Naive thymus-derived CD4-positive, alpha-beta T cell (primary cell): ENCODE data around the gene C3. TPM values are rescaled to one million over a fixed set of nuclear protein-coding genes. Genes with fewer than 3 reads are reported as not detected.
A peak's percentile ranks its signal among the peaks of the same experiment; 100 is the strongest.

Experiments
- ATAC-seq: fragments of 150-1000 bp; cut with Tn5 transposase; 2 replicates; pipeline ENCODE4 v1.10.0; 2021; ENCODE audit warnings: mild to moderate bottlenecking, moderate library complexity
- CTCF ChIA-PET: fragments of 350-600 bp; sonication (Branson Sonifier 250); formaldehyde crosslinking; loops from one replicate; lab custom pipeline; 2021; ENCODE audit warnings: antibody characterized with exemption; lab: Charles Lee
- POLR2A ChIA-PET: fragments of 350-600 bp; sonication (Branson Sonifier 250); formaldehyde crosslinking; loops from one replicate; lab custom pipeline; 2021; ENCODE audit warnings: antibody characterized with exemption, inconsistent platforms; lab: Charles Lee
- DNase-seq, 9 donors: peaks; one replicate each; pipeline versions ENCODE4 v3.0.0 to v3.0.0-alpha.2; 2020 to 2022; ENCODE audit warnings: mixed read lengths in 1 of 9
- H3K27ac ChIP-seq: one replicate; pipeline ENCODE4 v1.7.0; 2013; ENCODE audit warnings: mild to moderate bottlenecking, low read depth, low read length, moderate library complexity
- H3K27me3 ChIP-seq, 2 donors: one replicate each; pipeline ENCODE4 v1.7.0; 2013; ENCODE audit warnings: low read length in 2 of 2, mild to moderate bottlenecking in 2 of 2, moderate library complexity in 2 of 2; ENCODE audit not compliant: control insufficient read depth in 2 of 2, insufficient read depth in 2 of 2
- H3K36me3 ChIP-seq, 3 experiments: 1 replicate in 2 of 3; 2 replicates in 1 of 3; pipeline ENCODE4 v1.7.0; 2013; ENCODE audit warnings: low read length in 3 of 3, mild to moderate bottlenecking in 3 of 3, moderate library complexity in 1 of 3; ENCODE audit not compliant: insufficient read depth in 3 of 3, control insufficient read depth in 2 of 3
- H3K4me1 ChIP-seq, 2 donors: one replicate each; pipeline ENCODE4 v1.7.0; 2013; ENCODE audit warnings: low read length in 2 of 2, mild to moderate bottlenecking in 2 of 2, moderate library complexity in 1 of 2; ENCODE audit not compliant: control insufficient read depth in 2 of 2, insufficient read depth in 2 of 2
- H3K4me3 ChIP-seq: 2 replicates; pipeline ENCODE4 v1.7.0; 2013; ENCODE audit warnings: mild to moderate bottlenecking, low read length
- H3K9me3 ChIP-seq, 3 experiments: 1 replicate in 2 of 3; 2 replicates in 1 of 3; pipeline ENCODE4 v1.7.0; 2013; ENCODE audit warnings: low read length in 3 of 3; ENCODE audit not compliant: control insufficient read depth in 2 of 3
- H3K27ac Mint-ChIP-seq, 9 donors: one replicate each; pipeline ENCODE4 v1.8.0; 2020 to 2022; ENCODE audit warnings: mixed read lengths in 9 of 9, mild to moderate bottlenecking in 8 of 9, moderate library complexity in 5 of 9, inconsistent platforms in 2 of 9
- H3K27me3 Mint-ChIP-seq, 5 donors: one replicate each; pipeline ENCODE4 v1.8.0; 2021 to 2022; ENCODE audit warnings: mixed read lengths in 5 of 5, mild to moderate bottlenecking in 1 of 5
- H3K36me3 Mint-ChIP-seq, 5 donors: one replicate each; pipeline ENCODE4 v1.8.0; 2020 to 2022; ENCODE audit warnings: mixed read lengths in 5 of 5, mild to moderate bottlenecking in 3 of 5, inconsistent platforms in 1 of 5
- H3K4me1 Mint-ChIP-seq, 7 donors: one replicate each; pipeline ENCODE4 v1.8.0; 2020 to 2022; ENCODE audit warnings: mixed read lengths in 7 of 7, mild to moderate bottlenecking in 3 of 7, inconsistent platforms in 1 of 7
- H3K4me3 Mint-ChIP-seq, 10 donors: one replicate each; pipeline ENCODE4 v1.8.0; 2020 to 2022; ENCODE audit warnings: mild to moderate bottlenecking in 10 of 10, mixed read lengths in 10 of 10, moderate library complexity in 6 of 10, inconsistent platforms in 2 of 10
- H3K9me3 Mint-ChIP-seq, 11 donors: one replicate each; pipeline ENCODE4 v1.8.0; 2020 to 2022; ENCODE audit warnings: mixed read lengths in 11 of 11, mild to moderate bottlenecking in 4 of 11, inconsistent platforms in 1 of 11, moderate library complexity in 1 of 11
- intact Hi-C, 2 donors: fragments of 100-400 bp; cut with micrococcal nuclease; formaldehyde crosslinking; loops; one replicate each; pipeline ENCODE4 v1.15.1; 2023
- polyA plus RNA-seq, 2 donors: library from polyadenylated mRNA; unstranded; fragments of 300-500 nt; fragmentation: Illumina TruSeq; gene quantifications; one replicate each; pipeline ENCODE4 v1.2.3, GENCODE V29; 2021
- total RNA-seq, 6 experiments: library from RNA in 5 of 6; stranded (reverse) in 5 of 6; gene quantifications; 1 replicate in 5 of 6; 2 replicates in 1 of 6; pipeline ENCODE4 v1.2.3 and lab custom pipeline; 2021 to 2026

The C3 gene
- total and polyA plus RNA-seq, 7 experiments from 2014 or later: 0.57 to 3.7 (median 1.8) TPM; not detected in 2

DNA sequence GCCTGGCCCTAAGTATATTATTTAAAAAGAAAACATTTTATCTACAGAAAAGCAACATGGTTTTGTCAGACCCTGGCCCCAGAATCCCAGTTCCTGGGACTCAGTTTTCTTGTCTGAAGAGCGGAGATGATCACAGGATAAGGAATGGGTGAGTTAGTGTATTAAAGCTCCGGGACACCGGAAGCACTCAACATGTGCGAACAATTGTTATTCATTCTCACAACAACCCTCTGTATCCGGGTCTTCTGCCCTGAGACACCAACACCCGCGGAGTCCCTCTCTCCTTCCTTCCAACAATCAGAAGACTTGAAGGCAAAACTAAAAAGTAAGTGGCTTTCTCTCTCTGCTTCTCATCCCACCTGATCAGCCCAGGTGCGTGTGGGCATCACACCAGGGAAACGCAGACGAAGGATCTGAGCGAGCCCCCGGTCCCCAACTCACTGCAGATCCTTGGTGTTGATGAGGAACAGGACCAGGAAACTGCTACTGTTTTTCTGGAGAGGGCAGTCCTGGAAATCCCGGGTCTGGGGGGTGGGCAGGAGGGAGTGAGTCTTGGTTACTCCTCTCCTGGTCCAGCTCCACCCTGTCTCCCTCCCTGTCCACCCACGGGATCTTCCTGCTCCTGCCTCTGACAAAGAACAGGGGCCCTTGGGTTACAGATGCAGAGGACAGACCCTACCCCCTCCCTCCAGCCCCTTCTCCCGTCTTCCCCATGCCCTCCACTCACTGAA lies 14.9 kb upstream of the C3 start:
- Histone ChIP-seq H3K4me1 (peaks cover 29 to 32% of the 10 kb centered on the region in 2 donors), H3K4me3 (no peak overlapping the region), H3K27me3 (no peaks in the 10 kb centered on the region), H3K36me3 (peaks cover 0 to 32% (median 4%) of the 10 kb centered on the region in 3 experiments), H3K27ac (peak overlapping the region; percentile 86), H3K9me3 (no peaks in the 10 kb centered on the region)
- Mint-ChIP-seq H3K4me3 (peak overlapping the region in 5 of 10 donors; percentile 19 to 98 (median 94)), H3K27ac (peak overlapping the region in 5 of 9 donors; percentile 65 to 99 (median 94)), H3K9me3 (no peaks in the 10 kb centered on the region), H3K4me1 (peaks cover 24 to 36% (median 30%) of the 10 kb centered on the region in 7 donors), H3K27me3 (peaks cover 0 to 3% (median 0%) of the 10 kb centered on the region in 5 donors), H3K36me3 (peaks cover 0 to 18% (median 5%) of the 10 kb centered on the region in 5 donors)
- ChIA-PET POLR2A (no interaction called here), CTCF (interaction anchor here (1.2 to 1.5 kb wide), 3 partner anchors 11 to 228 kb away, joined by 3 to 8 read pairs (median 3); no protein-coding TSS in a partner anchor)
- DNase-seq: no peak
- intact Hi-C loops: loop anchor here (5.0 to 10.0 kb wide), 10 partner anchors 192 to 1092 kb away; partner anchors contain the start of genes ALKBH7 (in 1 of the 2), ARHGEF18 (in 1 of the 2), HSD11B1L (in 1 of the 2) and MICOS13 (in 1 of the 2)
- ATAC-seq: no peak

DNA sequence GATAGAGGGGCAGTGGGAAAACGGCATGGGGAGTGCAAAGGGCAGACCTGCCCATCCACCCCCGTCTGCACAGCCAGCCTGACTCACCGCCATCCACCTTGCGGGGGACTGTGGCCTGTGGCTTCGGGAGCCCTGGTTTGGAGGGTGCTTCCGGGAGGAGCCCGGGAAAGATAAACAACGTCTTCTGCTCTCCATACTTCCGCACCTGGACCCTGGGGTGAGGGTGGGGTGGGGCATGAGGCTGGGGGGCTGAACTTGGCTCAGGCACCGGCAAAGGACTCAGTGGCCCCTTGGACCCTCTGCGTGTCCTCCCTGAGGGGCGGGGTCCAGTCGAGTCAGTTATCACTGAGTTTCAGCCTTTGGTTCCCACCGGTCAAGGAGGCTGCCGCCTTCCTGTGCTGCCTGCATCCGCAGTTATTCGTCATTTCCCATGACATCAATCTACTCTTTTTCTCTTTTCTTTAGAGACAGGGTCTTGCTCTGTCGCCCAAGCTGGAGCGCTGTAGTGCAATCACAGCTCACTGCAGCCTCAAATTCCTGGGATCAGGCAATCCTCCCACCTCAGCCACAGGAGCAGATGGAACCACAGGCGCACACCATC lies 13.7 kb upstream of the C3 start:
- Histone ChIP-seq H3K27ac (no peak overlapping the region), H3K36me3 (peaks cover 0 to 37% (median 4%) of the 10 kb centered on the region in 3 experiments), H3K4me1 (peaks cover 21 to 25% of the 10 kb centered on the region in 2 donors), H3K4me3 (no peak overlapping the region), H3K9me3 (no peaks in the 10 kb centered on the region), H3K27me3 (no peaks in the 10 kb centered on the region)
- Mint-ChIP-seq H3K27ac (no peak overlapping the region), H3K9me3 (no peaks in the 10 kb centered on the region), H3K4me3 (no peak overlapping the region), H3K4me1 (peaks cover 24 to 36% (median 27%) of the 10 kb centered on the region in 7 donors), H3K36me3 (peaks cover 0 to 18% (median 5%) of the 10 kb centered on the region in 5 donors), H3K27me3 (peaks cover 0 to 3% (median 0%) of the 10 kb centered on the region in 5 donors)
- no peak for DNase-seq
- no peak for ATAC-seq
- CTCF ChIA-PET: no interaction called here
- intact Hi-C loops: loop anchor here (10.0 kb wide), 5 partner anchors 271 to 1049 kb away; partner anchors contain the start of genes ARHGEF18 (in 1 of the 2), HSD11B1L (in 1 of the 2), MICOS13 (in 1 of the 2) and RANBP3 (in 1 of the 2)
- POLR2A ChIA-PET: no interaction called here

DNA sequence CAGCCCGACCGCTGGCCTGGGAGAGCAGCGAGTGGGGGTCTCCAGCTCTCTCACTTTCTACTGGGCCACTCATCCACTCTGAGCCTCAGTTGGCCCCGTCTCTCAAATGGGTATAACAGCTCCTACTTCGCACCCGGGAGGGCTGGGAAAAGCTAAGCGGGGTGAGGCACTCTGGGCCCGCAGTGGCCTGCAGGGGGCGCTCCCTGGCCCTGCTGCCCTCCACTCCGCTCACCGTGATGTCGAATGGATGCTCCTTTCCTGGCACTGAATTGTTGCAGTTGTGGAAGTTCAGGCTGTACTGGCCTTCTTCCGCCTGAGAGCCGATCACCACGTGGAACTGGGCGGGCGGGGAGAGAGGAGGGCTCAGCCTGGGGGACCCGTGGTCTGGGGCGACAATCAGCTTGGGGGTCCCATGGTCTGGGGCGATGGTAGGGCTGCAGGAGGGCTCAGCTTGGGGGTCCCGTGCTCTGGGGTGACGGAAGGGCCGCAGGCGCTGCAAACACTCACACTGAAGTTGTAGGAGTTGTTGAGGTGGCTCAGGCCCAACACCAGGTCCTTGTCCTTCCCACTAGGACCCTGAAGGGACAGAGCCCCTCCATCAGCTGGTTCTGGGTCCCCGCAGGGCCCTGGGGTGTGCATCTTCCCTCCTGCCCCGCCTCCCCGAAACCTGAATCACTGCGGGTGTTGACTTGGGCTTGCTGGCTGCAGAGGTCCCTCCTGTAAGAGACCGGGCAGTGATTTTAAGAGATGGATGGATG lies 13.1 kb upstream of the C3 start:
- CTCF ChIA-PET: no interaction called here
- H3K36me3 ChIP-seq: peaks cover 0 to 37% (median 4%) of the 10 kb centered on the region in 3 experiments
- no peak overlapping the region for H3K4me3 ChIP-seq
- Mint-ChIP-seq H3K4me1 (peaks cover 17 to 29% (median 20%) of the 10 kb centered on the region in 7 donors), H3K4me3 (no peak overlapping the region), H3K27me3 (peaks cover 0 to 3% (median 0%) of the 10 kb centered on the region in 5 donors), H3K27ac (no peak overlapping the region), H3K9me3 (no peaks in the 10 kb centered on the region), H3K36me3 (peaks cover 0 to 18% (median 5%) of the 10 kb centered on the region in 5 donors)
- H3K9me3 ChIP-seq: no peaks in the 10 kb centered on the region
- DNase-seq: no peak
- H3K27ac ChIP-seq: no peak overlapping the region
- POLR2A ChIA-PET: no interaction called here
- peaks cover 14 to 18% of the 10 kb centered on the region in 2 donors for H3K4me1 ChIP-seq
- ATAC-seq: no peak
- intact Hi-C loops: loop anchor here (10.0 kb wide), 5 partner anchors 271 to 1049 kb away; partner anchors contain the start of genes ARHGEF18 (in 1 of the 2), HSD11B1L (in 1 of the 2), MICOS13 (in 1 of the 2) and RANBP3 (in 1 of the 2)
- no peaks in the 10 kb centered on the region for H3K27me3 ChIP-seq

DNA sequence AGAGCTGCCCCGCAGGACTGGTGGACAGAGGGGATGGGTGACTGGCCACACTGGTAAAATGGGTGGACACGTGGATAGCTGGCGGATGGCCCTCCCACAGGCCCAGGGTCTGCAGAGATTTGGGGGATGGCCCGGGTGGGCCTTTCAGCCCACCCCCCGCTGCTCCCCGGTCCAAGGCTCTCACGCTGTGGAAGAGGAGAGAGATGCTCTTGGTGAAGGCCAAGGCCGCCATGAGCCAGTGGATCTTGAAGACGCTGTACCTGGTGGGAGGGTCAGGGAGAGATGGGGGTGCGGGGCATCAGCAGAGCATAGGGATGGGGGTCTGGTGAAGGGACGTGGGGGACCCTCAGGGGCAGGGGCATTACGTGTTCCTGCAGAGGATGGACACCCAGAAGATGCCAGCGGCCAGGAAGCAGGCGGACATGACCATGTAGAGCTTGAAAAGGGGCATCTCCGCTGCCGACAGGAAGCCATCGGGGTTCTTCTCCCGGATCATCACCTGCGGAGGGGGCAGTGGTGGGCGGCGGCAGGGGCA lies 12.4 kb upstream of the C3 start:
- Mint-ChIP-seq H3K27ac (peak overlapping the region in 1 of 9 donors; percentile 49), H3K27me3 (peaks cover 0 to 3% (median 0%) of the 10 kb centered on the region in 5 donors), H3K4me3 (peak overlapping the region in 1 of 10 donors; percentile 48), H3K9me3 (no peaks in the 10 kb centered on the region), H3K4me1 (peaks cover 11 to 28% (median 14%) of the 10 kb centered on the region in 7 donors), H3K36me3 (peaks cover 0 to 18% (median 5%) of the 10 kb centered on the region in 5 donors)
- H3K4me3 ChIP-seq: no peak overlapping the region
- ATAC-seq (no peak), DNase-seq (no peak)
- no peaks in the 10 kb centered on the region for H3K27me3 ChIP-seq
- peaks cover 0 to 37% (median 4%) of the 10 kb centered on the region in 3 experiments for H3K36me3 ChIP-seq
- ChIA-PET CTCF (interaction anchor here (0.5 kb wide), 2 partner anchors 77 to 276 kb away, joined by 3 read pairs; no protein-coding TSS in a partner anchor), POLR2A (no interaction called here)
- peaks cover 8 to 11% of the 10 kb centered on the region in 2 donors for H3K4me1 ChIP-seq
- no peaks in the 10 kb centered on the region for H3K9me3 ChIP-seq
- H3K27ac ChIP-seq: no peak overlapping the region
- intact Hi-C loops: loop anchor here (10.0 kb wide), 5 partner anchors 272 to 1048 kb away; partner anchors contain the start of genes ARHGEF18 (in 1 of the 2), HSD11B1L (in 1 of the 2), MICOS13 (in 1 of the 2) and RANBP3 (in 1 of the 2)

DNA sequence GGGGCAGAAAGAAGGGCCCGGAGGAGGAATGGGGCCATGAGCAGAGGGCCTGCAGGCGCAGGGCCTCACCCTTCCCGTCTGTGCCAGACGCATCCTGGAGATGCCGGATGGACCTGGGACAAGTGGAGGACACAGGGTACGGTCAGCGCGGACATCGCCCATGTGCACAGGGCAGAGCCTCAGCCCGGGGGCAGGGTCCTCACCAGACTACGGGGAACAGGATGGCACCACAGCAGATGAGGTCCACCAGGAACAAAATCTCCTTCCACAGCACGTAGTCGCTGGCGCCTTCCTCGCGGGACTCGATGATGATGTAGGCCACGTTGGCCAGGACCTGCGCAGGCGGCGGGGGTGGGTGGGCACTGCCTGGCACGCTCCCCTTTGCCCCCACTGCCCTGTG lies 11.4 kb upstream of the C3 start:
- POLR2A ChIA-PET: no interaction called here
- Mint-ChIP-seq H3K9me3 (no peaks in the 10 kb centered on the region), H3K4me3 (no peak overlapping the region), H3K4me1 (peaks cover 8 to 26% (median 10%) of the 10 kb centered on the region in 7 donors), H3K27me3 (no peaks in the 10 kb centered on the region), H3K36me3 (peaks cover 0 to 18% (median 5%) of the 10 kb centered on the region in 5 donors), H3K27ac (no peak overlapping the region)
- H3K4me3 ChIP-seq: no peak overlapping the region
- peaks cover 6 to 9% of the 10 kb centered on the region in 2 donors for H3K4me1 ChIP-seq
- CTCF ChIA-PET: no interaction called here
- H3K36me3 ChIP-seq: peaks cover 0 to 34% (median 4%) of the 10 kb centered on the region in 3 experiments
- H3K27me3 ChIP-seq: no peaks in the 10 kb centered on the region
- no peaks in the 10 kb centered on the region for H3K9me3 ChIP-seq
- intact Hi-C loops: loop anchor here (10.0 kb wide), 5 partner anchors 273 to 1047 kb away; partner anchors contain the start of genes ARHGEF18 (in 1 of the 2), HSD11B1L (in 1 of the 2), MICOS13 (in 1 of the 2) and RANBP3 (in 1 of the 2)
- no peak overlapping the region for H3K27ac ChIP-seq
- DNase-seq (no peak), ATAC-seq (no peak)
